AG09319 (cell line): ENCODE results near the gene CNTNAP5.

Experiments used
- DNase-seq: peaks from one replicate; pipeline ENCODE4 v3.0.0-alpha.2; 2010; ENCODE audit warnings: low read depth; ENCODE audit errors: extremely low read depth
- CTCF ChIP-seq: IDR thresholded peaks from 2 replicates; pipeline ENCODE4 v1.5.1; 2011; ENCODE audit warnings: low read depth, mild to moderate bottlenecking, inconsistent platforms, low read length, moderate library complexity

The CNTNAP5 gene

GRCh38 chr2:124193706-124194105, 168.6 kb downstream of the CNTNAP5 start:
- DNase-seq, result no peak
- no peak for TF ChIP-seq CTCF

GRCh38 chr2:124201713-124202112, 176.6 kb downstream of the CNTNAP5 start:
- TF ChIP-seq CTCF, result no peak
- DNase-seq, result no peak

GRCh38 chr2:124209441-124209840, 184.4 kb downstream of the CNTNAP5 start:
- DNase-seq, result no peak
- no peak for TF ChIP-seq CTCF

- DNase-seq, result no peak
- no peak for TF ChIP-seq CTCF
Observed at GRCh38 chr2:124211461-124211860, 186.4 kb downstream of the CNTNAP5 start.

GRCh38 chr2:124213977-124214587, 189.0 kb downstream of the CNTNAP5 start:
- DNase-seq, result no peak
- TF ChIP-seq CTCF, result no peak

GRCh38 chr2:124246170-124246569, 221.1 kb downstream of the CNTNAP5 start:
- DNase-seq, result no peak
- TF ChIP-seq CTCF, result no peak

- TF ChIP-seq CTCF, result no peak
- DNase-seq, result no peak
Observed at GRCh38 chr2:124248386-124248785, 223.3 kb downstream of the CNTNAP5 start.
